GM12892 (cell line): ENCODE results near the gene TNFAIP8L1.

Experiments used
- POLR2A ChIP-seq: IDR thresholded peaks from 2 replicates; pipeline ENCODE4 v1.6.1; 2011; ENCODE audit warnings: low read depth, low read length, control low read depth
- POLR2AphosphoS5 ChIP-seq: IDR thresholded peaks from 2 replicates; pipeline ENCODE4 v1.6.1; 2011; ENCODE audit warnings: low read depth, low read length, control low read depth

- TF ChIP-seq POLR2AphosphoS5 (no peak), POLR2A (no peak)
Observed at GRCh38 chr19:4662812-4663211, 23.5 kb downstream of the TNFAIP8L1 start.
